GM21737 (cell line): ENCODE measurements around the gene RPS15.

Source experiments
- ATAC-seq: cut with Tn5 transposase; IDR thresholded peaks from one replicate; pipeline ENCODE4 v1.9.1; 2021; ENCODE audit warnings: mild to moderate bottlenecking, moderate library complexity; ENCODE audit not compliant: unreplicated experiment

RPS15 gene

GRCh38 chr19:1401889-1402217 lies 36.3 kb upstream of the RPS15 start:
- no peak for ATAC-seq

- no peak for ATAC-seq
Measured at GRCh38 chr19:1402411-1403070, 35.7 kb upstream of the RPS15 start.

GRCh38 chr19:1406774-1407527 lies 31.2 kb upstream of the RPS15 start:
- peak; percentile 67 for ATAC-seq

- peak; percentile 17 for ATAC-seq
Measured at GRCh38 chr19:1407528-1408299, 30.5 kb upstream of the RPS15 start, which contains the start of gene DAZAP1. Gene DAZAP1, plus strand, starts transcription at chr19:1407586. Its CDS starts 188 bp downstream, at chr19:1407774.

DNA sequence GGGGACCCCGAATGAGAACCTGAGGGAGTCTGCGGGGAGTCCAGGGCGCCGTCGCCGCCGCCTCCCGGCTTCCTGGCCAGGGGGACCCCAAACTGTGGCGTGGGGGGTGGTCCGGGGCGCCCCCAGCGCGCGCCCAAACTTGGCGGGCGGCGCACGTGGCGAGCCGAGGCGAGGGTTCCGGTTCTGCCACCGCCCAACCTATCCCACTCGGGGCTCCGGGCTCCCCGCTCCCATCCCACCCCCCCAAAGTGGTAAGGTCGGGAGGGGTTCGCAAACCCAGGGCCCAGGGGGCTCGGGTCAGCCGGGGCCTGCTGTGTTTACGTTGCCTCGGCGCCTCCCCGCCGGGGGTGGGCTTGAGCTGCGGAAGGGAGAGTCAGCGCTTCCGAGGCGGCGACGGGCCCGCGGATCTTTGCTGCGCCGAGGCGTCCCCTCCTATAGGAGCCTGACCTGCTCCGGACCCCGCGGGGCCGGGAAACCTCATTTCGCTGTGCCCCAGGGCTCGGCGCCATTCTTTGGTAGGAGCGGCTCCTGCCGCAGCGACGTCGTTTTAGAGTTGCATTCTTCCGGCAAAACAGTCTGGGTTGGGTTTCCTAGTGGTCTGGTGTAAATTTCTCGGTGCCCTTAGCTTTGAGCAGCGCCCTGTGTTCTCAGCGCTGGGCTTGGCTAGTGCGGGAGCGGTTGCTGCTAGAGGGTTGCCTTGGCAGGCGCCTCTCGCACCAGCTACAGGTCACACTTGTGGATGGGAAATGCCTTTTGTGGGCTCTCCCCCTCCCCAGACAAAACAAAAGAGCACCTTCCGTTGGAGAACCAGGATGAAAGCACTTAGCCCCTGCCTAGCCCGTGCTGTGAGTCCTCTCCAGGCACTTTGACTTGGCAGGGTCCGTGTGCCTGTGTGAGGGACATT lies 29.6 kb upstream of the RPS15 start:
- ATAC-seq = no peak

GRCh38 chr19:1409204-1410005 lies 28.8 kb upstream of the RPS15 start:
- no peak for ATAC-seq

DNA sequence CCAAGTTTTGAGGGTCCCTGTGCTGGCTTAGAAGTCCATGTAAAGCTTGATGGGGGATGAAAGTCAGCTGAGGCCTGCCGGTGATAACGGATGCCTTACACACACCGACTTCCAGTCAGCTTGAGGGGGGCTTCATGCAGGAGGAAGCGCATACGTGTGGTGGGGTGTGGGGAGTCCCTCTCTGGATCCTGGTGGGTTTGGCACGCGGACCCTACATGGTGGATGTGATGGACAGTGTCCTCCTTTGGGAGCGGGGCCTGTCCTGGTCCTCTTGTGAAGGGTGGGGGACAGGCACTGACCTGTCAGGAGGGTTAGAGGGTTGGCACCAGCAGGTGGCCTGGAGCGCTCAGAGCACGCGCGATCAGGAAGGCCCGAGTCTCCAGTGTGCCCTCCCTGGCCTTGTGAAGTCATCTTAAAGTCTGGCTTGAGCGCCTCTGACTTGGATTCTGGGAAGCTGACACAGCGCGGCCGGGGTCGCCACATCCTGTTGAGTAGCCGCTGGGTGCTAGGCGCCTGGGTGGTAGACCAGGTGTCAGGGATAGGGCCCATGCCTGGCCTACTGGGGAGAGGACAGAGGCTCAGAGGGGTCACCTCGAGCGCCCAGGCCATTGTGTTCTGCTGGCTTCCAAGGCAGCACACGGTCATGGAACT lies 27.9 kb upstream of the RPS15 start:
- no peak for ATAC-seq

GRCh38 chr19:1410789-1411188 lies 27.4 kb upstream of the RPS15 start:
- ATAC-seq = no peak

DNA sequence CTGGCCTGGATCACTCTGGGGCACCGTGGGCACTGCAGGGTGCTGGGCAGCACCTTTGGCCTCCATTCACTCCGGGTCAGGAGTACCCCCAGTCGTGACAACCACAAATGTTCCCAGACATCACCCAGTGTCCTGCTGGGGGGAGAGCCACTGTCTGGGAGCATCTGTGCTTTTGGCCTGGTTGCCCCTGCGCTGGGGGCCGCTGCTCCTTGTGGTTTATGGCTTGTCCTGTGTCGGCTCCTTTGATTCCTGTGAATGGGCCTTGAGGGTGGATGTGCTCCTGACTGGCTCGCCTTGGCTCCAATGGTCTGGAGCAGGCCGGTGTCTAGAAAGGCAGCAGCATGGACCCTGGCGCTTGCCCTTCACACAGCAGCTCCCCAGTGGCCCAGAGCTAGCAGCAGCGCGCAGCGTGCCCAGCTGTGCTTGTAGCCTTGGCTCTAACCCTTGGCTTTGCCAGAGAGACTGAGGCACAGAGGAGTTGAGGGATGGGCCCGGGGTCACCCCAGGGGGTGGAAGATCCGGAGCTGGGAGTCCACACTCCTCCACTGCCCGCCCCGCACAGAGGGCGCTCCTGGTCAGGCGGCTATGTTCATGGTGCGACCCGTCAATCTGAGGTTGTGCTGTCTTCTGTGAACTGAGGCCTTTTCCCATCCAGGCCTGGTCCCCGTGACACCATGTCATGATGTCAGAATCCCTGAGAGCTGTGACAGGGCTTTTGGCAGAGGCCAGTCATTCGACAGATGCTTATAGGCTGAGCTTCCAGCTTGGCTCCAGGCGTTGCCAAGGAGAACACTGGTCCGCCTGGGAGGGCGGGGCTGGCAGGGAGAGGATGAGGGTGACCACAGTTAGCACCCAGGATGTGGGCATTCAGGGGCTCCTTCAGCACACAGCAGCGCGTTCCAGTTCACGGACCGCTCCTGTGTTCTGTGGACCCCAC lies 26.7 kb upstream of the RPS15 start:
- no peak for ATAC-seq

DNA sequence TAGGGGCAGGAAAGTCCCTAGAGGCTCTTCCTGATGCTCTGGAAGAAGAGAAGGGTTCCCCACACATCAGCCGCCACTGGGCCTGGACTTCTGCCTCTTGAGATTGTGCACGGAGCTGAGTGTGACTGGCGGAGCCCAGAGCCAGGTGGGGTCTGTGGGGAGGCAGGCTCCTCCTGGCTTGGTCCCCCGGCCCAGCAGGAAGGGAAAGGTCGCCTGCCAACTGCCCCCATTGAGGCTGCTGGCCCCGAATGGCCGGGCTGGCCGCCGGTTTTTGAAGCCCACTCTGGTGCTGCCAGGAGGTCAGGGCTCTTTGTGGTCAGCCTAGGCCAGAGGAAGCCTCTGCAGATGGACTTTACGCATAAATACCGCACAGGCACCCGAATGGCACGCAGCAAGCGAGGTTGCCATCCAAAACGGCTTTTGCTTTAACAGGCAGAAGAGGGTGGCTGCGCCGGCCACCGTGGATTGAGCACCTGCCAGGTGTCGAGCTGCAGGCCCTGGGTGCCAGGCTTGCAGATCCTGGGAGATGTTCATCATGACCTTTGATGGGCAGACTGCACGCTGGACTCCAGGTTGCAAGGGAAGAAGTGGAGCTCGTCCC lies 25.8 kb upstream of the RPS15 start:
- ATAC-seq = no peak

DNA sequence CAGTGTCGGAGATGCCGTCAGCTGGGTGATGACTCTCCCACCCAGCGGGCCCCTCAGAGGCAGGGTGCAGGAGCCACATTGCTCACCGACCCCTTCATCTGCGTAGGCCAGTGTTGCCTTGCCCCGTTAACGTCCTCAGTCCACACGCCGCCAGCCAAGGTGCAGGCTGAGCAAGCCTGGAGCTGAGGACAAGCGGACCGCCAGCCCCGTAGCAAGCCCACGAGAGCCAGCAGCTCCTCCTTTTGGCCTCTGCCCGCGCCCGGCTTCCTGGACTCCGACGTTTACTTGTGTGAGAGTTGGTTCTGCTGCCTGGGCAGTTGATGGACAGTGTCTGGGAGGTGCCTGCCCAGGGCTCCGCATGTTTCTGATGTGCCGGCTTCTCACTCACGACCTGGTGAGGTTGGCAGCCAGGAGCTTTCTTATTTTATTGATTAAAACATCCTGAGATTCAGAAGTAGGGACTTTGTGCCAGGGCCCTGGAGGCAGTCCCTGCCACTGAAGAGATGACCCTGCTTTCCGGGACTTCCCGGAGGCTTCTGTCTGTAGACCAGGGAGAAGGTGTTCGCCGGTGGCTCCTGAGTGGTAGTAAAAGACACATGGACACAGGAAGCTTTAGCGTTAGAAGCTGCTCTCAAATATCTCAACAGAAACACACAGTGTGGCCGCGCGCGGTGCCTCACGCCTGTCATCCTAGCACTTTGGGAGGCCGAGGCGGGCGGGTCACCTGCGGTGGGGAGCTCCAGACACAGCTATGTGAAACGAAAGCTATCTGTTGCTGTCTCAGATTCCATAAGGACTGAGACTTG lies 25.0 kb upstream of the RPS15 start:
- ATAC-seq = no peak

DNA sequence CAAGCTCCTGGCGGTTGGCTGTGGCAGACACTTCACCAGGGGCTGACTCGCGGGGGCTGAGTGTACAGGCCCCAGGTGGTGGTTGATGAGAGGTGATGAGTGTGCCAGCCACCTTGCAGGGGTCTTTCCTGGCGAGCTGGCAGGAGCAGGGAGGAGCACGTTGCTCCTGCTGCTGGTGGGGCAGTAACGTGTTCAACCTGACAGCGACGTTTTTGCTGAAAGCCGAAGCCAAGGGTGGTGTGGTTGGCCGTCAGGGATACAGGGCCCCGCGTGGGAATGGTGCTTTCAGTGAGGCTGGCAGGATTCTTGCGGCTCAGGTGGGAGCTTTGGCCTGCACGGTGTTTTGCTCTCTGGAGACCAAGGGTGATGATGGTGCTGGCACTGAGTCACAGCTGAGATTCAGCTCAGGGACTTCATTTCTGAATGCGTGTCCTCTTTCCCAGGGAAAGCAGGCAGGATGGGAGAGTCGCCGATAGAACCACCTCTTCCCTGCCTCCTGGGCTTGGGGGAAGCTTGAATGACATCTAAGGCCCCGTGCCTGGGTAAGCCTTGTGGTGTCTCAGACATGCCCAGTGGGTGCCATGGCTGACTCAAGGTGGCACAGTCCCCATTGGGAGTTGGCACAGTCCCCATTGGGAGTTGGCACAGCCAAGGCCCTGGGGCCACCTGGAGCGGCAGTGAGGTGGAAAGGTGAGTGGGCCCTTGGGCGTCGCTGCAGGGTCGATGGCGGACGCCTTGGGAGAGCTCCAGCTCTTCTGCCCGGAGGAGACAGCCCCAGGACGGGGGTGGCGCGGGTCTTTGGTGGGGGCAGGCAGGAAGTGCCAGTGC lies 22.0 kb upstream of the RPS15 start:
- no peak for ATAC-seq

- ATAC-seq = no peak
Measured at GRCh38 chr19:1417145-1417544, 21.1 kb upstream of the RPS15 start.

DNA sequence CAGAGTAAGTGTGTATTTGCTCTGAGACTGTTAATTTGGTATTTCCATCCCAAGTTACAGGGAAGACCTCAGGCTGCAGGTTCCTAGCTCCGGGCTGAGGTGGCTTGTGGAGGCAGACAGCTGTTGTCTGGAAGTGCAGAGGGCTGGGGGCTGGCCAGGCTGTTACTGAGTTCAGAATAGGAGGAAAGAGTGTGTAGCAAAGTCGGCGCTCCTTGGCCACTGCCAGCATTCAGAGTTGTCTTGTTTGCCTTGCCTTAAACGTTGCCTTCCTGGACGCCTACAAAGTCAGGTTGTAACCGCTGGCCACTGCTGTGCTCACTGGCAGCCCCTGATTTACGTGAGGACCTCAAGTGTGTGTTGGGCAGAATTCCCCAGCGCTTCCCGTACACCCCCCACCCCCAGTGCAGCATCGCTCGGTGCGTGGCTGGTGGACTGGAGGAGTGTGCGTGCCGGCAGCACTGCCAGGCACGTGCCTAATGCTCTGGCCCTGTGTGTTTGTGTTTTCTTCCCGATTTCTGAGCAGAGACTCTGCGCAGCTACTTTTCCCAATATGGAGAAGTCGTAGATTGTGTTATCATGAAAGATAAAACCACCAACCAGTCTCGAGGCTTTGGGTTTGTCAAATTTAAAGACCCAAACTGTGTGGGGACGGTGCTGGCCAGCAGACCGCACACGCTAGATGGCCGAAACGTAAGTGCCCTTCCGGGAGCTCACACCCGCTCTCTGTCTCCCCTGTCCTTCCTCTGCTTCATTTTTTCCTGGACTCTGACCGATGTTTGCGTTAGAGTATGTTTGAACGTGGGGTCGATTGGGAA lies 20.3 kb upstream of the RPS15 start:
- no peak for ATAC-seq

DNA sequence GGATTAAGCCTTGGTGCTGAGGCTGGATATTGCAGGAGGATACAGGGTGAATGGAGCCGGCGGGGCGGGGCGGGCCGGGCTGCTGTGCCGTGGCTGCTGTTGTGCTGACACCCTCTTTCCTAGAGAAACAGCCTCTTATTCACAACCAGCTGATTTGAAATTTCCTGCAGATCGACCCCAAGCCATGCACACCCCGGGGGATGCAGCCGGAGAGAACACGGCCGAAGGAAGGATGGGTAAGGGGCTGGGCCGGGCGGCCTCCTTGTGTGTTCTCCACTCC lies 19.8 kb upstream of the RPS15 start:
- no peak for ATAC-seq
